AG04449 (cell line): ENCODE data around the gene IGF2BP3.
A peak's percentile ranks its signal among the peaks of the same experiment; 100 is the strongest.

ENCODE experiments used
- CTCF ChIA-PET: fragments of 350-600 bp; formaldehyde crosslinking; extraction: SDS; loops from one replicate; lab custom pipeline; 2021; ENCODE audit warnings: antibody characterized with exemption; lab: Yijun Ruan, JAX
- POLR2A ChIA-PET: fragments of 400-600, 350-600 bp; formaldehyde crosslinking; extraction: SDS; loops from one replicate; lab custom pipeline; 2020; ENCODE audit warnings: antibody characterized with exemption, inconsistent platforms; lab: Yijun Ruan, JAX
- DNase-seq: peaks from one replicate; pipeline ENCODE4 v3.0.0-alpha.2; 2010; ENCODE audit warnings: low read depth, low spot score
- H3K4me3 ChIP-seq: 2 replicates; pipeline ENCODE4 v1.5.1; 2011; ENCODE audit warnings: low read depth, mild to moderate bottlenecking, control low read depth, low read length
- CTCF ChIP-seq: IDR thresholded peaks from one replicate; pipeline ENCODE4 v1.5.1; 2011; ENCODE audit warnings: mild to moderate bottlenecking, moderate library complexity, low read length, control low read depth, inconsistent platforms; ENCODE audit not compliant: insufficient read depth; ENCODE audit errors: missing control alignments

The IGF2BP3 gene

GRCh38 chr7:23476286-23477156, 6.2 kb upstream of the IGF2BP3 start:
- no peak for DNase-seq
- CTCF ChIA-PET, result no interaction called here
- no peak overlapping the region for H3K4me3 ChIP-seq
- TF ChIP-seq CTCF, result no peak
- POLR2A ChIA-PET, result no interaction called here

GRCh38 chr7:23475576-23475839, 5.2 kb upstream of the IGF2BP3 start:
- CTCF ChIA-PET, result interaction anchor here (0.7 kb wide), 1 partner anchor 22 kb away, joined by 3 read pairs; no protein-coding TSS in a partner anchor
- POLR2A ChIA-PET, result no interaction called here
- DNase-seq, result no peak
- no peak for TF ChIP-seq CTCF
- H3K4me3 ChIP-seq, result no peak overlapping the region

GRCh38 chr7:23474829-23475575, 4.7 kb upstream of the IGF2BP3 start:
- POLR2A ChIA-PET, result no interaction called here

GRCh38 chr7:23474094-23474828, 4.0 kb upstream of the IGF2BP3 start:
- peak overlapping the region; percentile 87 for H3K4me3 ChIP-seq
- CTCF ChIA-PET, result no interaction called here
- POLR2A ChIA-PET, result no interaction called here
- no peak for TF ChIP-seq CTCF
- DNase-seq, result peak; percentile 60

More at GRCh38 chr7:23474829-23475575, 4.7 kb upstream of the IGF2BP3 start:
- TF ChIP-seq CTCF, result no peak
- DNase-seq, result no peak
- H3K4me3 ChIP-seq, result peak overlapping the region; percentile 87
- CTCF ChIA-PET, result interaction anchor here (0.7 kb wide), 1 partner anchor 21 kb away, joined by 3 read pairs; no protein-coding TSS in a partner anchor

- ChIA-PET CTCF (interaction anchor here (0.9 to 1.6 kb wide), 2 partner anchors 197 to 211 kb away, joined by 3 to 10 read pairs; no protein-coding TSS in a partner anchor), POLR2A (interaction anchor here (0.6 kb wide), 1 partner anchor 21 kb away, joined by 3 read pairs; no protein-coding TSS in a partner anchor)
- DNase-seq, result no peak
- H3K4me3 ChIP-seq, result peak overlapping the region; percentile 87
- TF ChIP-seq CTCF, result no peak
These were observed 3.5 kb upstream of the IGF2BP3 start for GRCh38 chr7:23473844-23474093.
